NOMO-1 (cell line): ENCODE results near the gene VSIG2.

Experiments used
- DNase-seq, 2 experiments: peaks; one replicate each; lab custom pipeline; 2025; ENCODE audit not compliant: unreplicated experiment in 2 of 2; lab: John Stamatoyannopoulos, UW

VSIG2 gene

DNA sequence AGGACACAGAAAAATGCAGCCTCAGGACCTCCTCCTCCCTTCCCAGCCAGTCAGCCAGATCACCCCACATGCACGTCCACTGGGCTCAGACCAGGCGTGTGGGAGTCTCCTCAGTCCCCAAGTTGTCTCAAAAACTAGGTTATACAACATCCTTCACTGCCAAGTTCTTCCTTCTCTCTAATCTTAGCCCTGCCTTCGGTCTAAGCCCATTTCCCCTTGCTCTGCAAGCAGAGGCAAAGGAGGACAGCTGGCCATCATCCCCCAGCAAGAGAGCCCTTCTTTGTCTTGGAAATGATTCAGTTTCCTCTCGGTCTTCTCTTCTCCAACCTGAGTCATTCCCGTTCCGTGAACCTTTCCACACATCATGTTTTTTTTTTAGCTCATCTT, 26.3 kb downstream of the VSIG2 start:
- peak; percentile 31 for DNase-seq

DNA sequence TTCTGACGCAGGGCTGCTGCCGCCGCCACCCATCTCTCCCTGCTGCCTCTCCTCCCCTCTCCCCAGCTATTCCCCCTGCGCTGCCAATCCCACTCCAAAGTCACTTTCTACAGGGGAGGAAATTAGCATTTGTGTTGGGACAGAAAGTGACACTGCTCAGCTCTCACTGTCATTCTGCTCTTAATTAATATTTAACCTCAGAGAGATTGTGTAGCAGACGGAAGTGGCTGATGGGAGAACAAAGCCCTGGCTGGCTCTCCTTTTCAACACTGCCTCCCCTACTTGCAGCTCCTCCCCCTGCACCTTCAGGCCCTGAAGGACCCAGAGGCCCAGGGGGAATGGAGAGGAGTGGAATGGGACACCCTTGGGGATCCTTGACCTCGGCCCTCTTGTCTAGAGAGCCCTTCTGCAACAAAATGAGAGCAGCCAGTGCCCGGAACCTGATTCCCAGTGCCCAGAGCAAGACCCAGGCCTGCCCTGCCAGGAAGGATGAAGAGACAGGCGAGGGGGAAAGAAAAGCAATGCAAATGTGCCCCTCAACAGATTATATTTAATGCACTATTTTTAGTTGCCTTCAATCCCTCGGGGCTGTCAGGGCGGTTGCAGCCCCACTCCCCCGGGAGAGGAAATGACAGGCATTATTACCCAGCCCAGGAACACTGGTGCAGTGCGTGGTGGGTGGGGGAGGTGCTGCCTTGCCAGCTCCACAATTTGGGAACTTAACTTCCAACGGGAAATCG, 26.9 kb downstream of the VSIG2 start:
- peak in 1 of 2 experiments; percentile 23 for DNase-seq

DNA sequence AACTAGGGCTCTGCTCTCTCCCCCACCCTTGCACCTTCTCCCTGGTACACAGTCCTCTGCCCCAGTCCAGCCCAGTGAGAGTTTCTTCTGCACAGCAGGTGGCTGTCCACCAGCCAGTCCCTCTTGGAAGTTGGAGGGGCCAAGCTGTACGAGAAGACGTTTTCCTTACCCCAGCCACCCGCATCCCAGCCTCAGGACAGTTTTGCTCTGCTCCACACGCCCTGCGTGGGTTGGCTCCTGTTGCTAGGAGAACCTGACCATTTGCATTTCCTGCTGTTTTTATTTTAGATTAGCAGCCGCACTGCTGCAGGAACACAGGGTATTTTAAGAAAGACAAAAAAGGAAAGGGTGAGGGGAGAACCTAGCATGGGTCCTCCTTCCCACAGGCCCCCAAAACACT, 29.9 kb downstream of the VSIG2 start:
- no peak for DNase-seq

DNA sequence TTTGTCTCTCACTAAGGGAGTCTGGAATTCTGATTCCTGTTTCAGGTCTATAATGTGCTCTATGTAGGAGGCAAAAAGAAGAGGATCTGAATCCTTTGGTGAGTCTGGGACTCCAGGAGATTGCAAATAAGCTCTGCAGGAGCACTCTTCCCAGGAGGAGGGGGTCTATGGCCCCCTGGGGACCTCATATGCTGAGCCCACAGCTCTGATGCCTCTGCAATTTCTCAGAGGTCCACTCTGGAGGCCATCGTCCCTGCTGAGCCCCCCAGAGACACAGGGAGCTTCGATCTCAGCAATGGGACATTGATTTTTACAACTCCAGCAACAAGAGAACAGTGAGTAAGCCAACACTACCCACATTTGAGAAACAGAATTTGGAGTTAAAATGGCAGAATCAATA, 32.5 kb downstream of the VSIG2 start:
- no peak for DNase-seq

DNA sequence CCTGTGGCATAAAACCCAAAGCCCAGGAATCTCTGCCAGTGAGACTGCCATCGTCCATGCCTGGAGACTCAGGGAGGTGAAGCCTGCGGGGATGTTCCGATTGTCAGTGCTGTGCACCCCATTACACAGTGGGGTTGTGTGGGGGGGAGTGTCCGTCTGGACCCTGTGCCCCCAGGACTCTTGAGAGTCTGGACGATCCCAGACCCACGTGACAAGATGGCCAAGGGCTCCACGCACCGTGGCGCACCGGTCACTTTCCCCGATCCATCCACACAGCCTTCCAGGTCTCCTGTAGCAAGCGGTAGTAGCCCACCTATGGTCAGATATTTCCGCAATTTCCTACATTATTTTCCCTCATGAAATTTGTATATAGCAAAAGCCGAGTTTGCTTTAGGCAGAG, 33.3 kb downstream of the VSIG2 start:
- DNase-seq: no peak

DNA sequence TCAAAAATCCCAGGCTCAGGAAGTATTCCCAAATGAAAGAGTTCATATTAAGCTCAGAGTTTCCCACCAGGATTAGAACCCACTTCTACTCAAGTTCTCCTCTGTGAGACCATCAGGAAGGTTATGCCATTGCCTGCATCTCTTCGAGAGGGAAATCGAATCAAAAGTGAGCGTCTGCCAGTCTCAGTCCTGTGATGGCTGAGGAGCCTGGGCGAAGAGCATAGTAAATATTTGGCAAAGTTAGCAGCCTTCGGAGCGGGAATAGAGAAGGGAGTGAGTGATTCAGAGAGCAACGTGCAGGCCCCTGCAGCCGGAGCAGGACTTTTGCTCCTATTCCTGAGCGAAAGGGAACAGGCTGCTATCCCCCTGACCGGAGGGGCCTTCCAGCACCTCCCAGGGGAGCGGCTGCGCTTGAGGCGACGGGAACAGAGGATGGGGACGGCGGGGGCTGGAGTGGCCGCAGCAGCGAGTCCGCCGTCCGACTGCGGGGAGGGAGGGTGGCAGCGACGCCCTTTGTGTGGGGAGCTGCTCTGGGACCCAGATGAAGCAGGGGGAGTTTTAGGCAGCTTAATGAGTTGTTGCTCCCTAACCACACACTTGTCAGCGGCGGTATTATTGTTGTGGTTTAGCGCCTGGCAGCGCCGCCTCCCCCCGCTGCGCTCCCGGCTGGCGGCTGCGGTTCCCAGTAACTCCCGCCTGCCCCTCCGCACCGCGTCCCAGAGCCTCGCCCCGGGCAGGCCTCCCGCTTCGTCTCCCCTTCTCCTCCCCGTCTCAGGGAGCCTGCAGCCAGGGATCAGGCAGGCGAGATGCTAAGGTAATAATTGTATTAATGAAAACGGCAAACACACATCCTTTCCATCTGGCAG, 34.0 kb downstream of the VSIG2 start:
- DNase-seq: no peak

DNA sequence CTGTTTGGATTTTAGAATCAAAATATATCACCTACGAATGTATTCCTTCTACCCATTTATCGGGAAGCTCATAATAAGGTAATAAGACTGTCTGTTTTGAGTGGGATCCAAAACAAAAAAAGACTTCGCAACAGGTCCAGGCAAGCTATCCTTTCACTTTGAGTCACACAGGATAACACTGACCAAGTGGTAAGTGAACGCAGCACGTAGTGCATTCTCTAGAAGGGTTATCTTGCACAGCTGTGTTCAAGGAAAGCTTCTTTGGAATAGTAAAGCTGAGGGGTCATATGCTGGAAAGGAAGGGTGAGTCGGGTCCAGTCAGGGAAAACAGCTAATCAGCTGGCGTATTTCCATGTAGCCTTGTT, 34.7 kb downstream of the VSIG2 start:
- no peak for DNase-seq

DNA sequence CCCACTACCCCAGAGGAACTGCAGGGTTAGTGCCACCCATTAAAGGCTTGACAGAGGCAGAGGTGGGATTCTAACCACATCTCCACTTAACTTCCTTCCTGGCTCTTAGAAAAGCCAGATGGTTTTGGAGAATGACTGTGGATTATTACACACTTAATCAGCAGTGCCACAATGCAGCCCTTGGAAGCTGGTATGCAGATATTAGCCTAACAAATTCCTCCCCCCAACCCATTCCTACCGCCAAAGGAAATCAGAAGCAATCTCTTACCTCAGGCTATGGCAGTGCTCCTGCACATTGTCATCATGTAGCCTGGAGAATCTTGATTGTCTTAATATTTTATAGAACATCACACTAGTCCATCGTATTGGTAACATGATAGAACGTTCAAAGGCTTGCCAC, 35.5 kb downstream of the VSIG2 start:
- DNase-seq: no peak

DNA sequence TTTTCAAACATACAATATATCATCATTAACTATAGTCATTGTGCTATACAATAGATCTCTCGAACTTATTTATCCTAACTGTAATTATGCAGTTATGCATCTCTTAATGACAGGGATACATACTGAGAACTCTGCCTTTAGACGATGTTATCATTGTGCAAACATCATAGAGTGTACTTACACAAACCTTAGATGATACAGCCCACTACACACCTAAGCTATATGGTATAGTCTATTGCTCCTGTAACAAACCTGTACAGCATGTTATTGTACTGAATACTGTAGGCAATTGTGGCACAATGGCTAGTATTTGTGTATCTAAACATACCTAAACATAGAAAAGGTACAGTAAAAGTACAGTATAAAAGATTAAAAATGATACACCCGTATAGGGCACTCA, 39.7 kb downstream of the VSIG2 start:
- DNase-seq: no peak

DNA sequence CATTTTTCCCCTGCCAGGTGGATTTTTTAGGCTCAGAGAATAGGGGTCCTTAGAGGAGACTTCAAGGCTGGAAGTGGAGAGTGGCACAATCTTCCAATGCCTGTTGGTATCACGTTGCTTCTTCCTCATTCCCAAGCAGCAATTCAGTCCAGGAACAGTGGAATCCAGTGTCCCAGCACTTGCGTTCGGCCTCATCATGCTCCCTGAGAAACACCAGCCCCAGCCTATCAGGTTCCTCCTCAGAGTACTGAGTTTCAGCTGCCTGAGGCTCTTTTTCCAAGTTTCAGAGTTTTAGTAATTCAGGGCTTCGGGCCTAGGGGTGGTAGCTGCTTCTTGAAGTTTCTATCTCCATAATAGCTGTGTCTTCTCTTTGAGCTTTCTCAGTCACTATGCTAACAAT, 44.2 kb downstream of the VSIG2 start:
- DNase-seq: no peak

DNA sequence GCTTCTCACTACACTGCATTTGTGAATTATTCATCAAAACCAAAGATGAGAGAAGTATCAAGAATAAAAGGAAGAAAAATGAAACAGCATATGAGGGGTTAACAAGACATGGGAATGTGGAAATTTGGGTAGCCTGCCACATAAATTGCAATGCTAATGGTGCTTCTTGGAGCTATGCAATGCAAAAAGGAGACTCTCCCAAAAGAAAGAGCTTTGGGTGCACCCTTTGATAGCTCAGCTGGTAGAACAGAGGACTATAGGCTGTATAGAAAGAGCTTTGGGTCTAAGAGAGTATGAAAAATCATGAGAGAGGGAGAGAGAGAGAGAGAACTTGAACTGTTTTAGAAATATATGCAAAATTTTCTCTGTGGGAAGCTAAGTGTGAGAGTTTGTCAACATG, 52.0 kb downstream of the VSIG2 start:
- no peak for DNase-seq

DNA sequence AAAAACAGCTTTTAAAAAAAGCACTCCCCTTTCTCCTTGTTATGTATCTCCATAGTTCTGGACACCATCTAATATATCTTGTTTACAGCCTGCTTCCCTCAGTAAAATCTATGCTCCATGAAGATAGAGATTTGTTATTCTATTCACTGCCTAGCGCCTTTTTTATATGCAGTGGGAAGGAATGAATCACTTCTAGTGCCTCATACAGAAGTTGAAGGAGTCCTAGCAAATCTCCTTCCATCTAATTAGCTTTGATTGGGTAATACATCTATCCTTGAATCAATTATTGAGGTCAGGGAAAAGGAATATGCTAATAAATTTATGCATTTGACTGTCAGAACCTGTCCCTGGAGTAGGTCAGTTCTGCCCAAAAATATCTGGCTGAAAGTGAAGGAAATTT, 52.5 kb downstream of the VSIG2 start:
- DNase-seq: no peak
